ENCODE data around the gene FDXR. TPM values are rescaled to one million over a fixed set of nuclear protein-coding genes. Genes with fewer than 3 reads are reported as not detected.
"Not testable (repeated sequence)": the region's sequence is repeated elsewhere in the genome, so short reads cannot be mapped to it uniquely, and the experiment has no call there.

FDXR gene
- polyA plus RNA-seq, 1 donor from 2014 or later = 14.4 TPM

GRCh38 chr17:74870512-74870911 is 2.3 kb downstream of the FDXR start:
- Histone ChIP-seq H3K4me2 (ENCODE audit: low read length) (no peak overlapping the region), H3K27me3 (ENCODE audit: insufficient read depth, low read depth, low read length) (no peaks in the 10 kb centered on the region), H2AFZ (ENCODE audit: low read depth, low read length) (no peak overlapping the region), H3K9ac (ENCODE audit: low read length) (no peak overlapping the region), H3F3A (ENCODE audit: insufficient read depth, low read length, poor library complexity, severe bottlenecking) (no peaks in the 10 kb centered on the region), H4K20me1 (ENCODE audit: insufficient read depth) (no peaks in the 10 kb centered on the region), H3K36me3 (ENCODE audit: insufficient read depth, low read length) (no peaks in the 10 kb centered on the region), H3K4me3 (ENCODE audit: low read length) (no peak overlapping the region), H3K9me2 (ENCODE audit: insufficient read depth, low read length) (no peaks in the 10 kb centered on the region), H3K9me3 (ENCODE audit: low read length) (no peaks in the 10 kb centered on the region), H3K27ac (ENCODE audit: low read length) (no peak overlapping the region), H3K79me2 (replicated peaks; ENCODE audit: insufficient read depth, low read length) (no peaks in the 10 kb centered on the region)
- no peak for TF ChIP-seq SMC3 (conservative IDR thresholded peaks at IDR 0.05; ENCODE audit: poor library complexity)
- TF ChIP-seq POLR2AphosphoS5 (IDR thresholded peaks at IDR 0.05) = no peak
- TF ChIP-seq EZH2 (IDR thresholded peaks at IDR 0.05; ENCODE audit: borderline replicate concordance, insufficient read depth, low read length, poor library complexity, severe bottlenecking) = no peak
- no peak for TF ChIP-seq TAF1 (IDR thresholded peaks at IDR 0.05; ENCODE audit: low read depth)
- no peak for TF ChIP-seq REST (IDR thresholded peaks at IDR 0.05; ENCODE audit: borderline replicate concordance)
- TF ChIP-seq MXI1 (conservative IDR thresholded peaks at IDR 0.05; ENCODE audit: poor library complexity, severe bottlenecking) = no peak
- no peak for TF ChIP-seq EP300 (conservative IDR thresholded peaks at IDR 0.05; ENCODE audit: poor library complexity, severe bottlenecking)
- TF ChIP-seq RAD21 (conservative IDR thresholded peaks at IDR 0.05) = no peak
- TF ChIP-seq CTCF (IDR thresholded peaks at IDR 0.05; ENCODE audit: poor library complexity, severe bottlenecking) = no peak

- H3K4me3 ChIP-seq (ENCODE audit: low read length); H3F3A ChIP-seq (ENCODE audit: insufficient read depth, low read length, poor library complexity, severe bottlenecking); H3K9me3 ChIP-seq (ENCODE audit: low read length); H3K79me2 ChIP-seq (replicated peaks; ENCODE audit: insufficient read depth, low read length); H2AFZ ChIP-seq (ENCODE audit: low read depth, low read length); H3K27ac ChIP-seq (ENCODE audit: low read length); H3K9ac ChIP-seq (ENCODE audit: low read length); H4K20me1 ChIP-seq (ENCODE audit: insufficient read depth); H3K9me2 ChIP-seq (ENCODE audit: insufficient read depth, low read length); H3K36me3 ChIP-seq (ENCODE audit: insufficient read depth, low read length); H3K4me2 ChIP-seq (ENCODE audit: low read length); H3K27me3 ChIP-seq (ENCODE audit: insufficient read depth, low read depth, low read length): not testable (repeated sequence)
Observed at GRCh38 chr17:74870028-74870427, 2.8 kb downstream of the FDXR start.

- Histone ChIP-seq H3K4me2 (ENCODE audit: low read length) (no peak overlapping the region), H3K27me3 (ENCODE audit: insufficient read depth, low read depth, low read length) (no peaks in the 10 kb centered on the region), H3K27ac (ENCODE audit: low read length) (no peak overlapping the region), H3K36me3 (ENCODE audit: insufficient read depth, low read length) (no peaks in the 10 kb centered on the region), H3K4me3 (ENCODE audit: low read length) (no peak overlapping the region), H3F3A (ENCODE audit: insufficient read depth, low read length, poor library complexity, severe bottlenecking) (no peaks in the 10 kb centered on the region), H2AFZ (ENCODE audit: low read depth, low read length) (no peak overlapping the region), H3K9ac (ENCODE audit: low read length) (no peak overlapping the region), H3K9me3 (ENCODE audit: low read length) (no peaks in the 10 kb centered on the region), H4K20me1 (ENCODE audit: insufficient read depth) (no peaks in the 10 kb centered on the region), H3K79me2 (replicated peaks; ENCODE audit: insufficient read depth, low read length) (no peaks in the 10 kb centered on the region), H3K9me2 (ENCODE audit: insufficient read depth, low read length) (no peaks in the 10 kb centered on the region)
- TF ChIP-seq SMC3 (conservative IDR thresholded peaks at IDR 0.05; ENCODE audit: poor library complexity) (no peak), RAD21 (conservative IDR thresholded peaks at IDR 0.05) (no peak), POLR2AphosphoS5 (IDR thresholded peaks at IDR 0.05) (no peak), REST (IDR thresholded peaks at IDR 0.05; ENCODE audit: borderline replicate concordance) (no peak)
Observed at GRCh38 chr17:74868908-74869255, 3.9 kb downstream of the FDXR start.

Data from neural cell (in vitro differentiated cells).